Esophagus muscularis mucosa (tissue), 4 donors: ENCODE results near the gene RASGRF2.

Experiments
- CTCF ChIP-seq, 3 experiments: fragments of 200-600 bp in 2 of 3; fragments of 450-650 bp in 1 of 3; sonication (generic) in 2 of 3; IDR thresholded peaks; one replicate each; pipeline ENCODE4 v1.5.1; 2017 to 2019; ENCODE audit warnings: antibody characterized with exemption in 3 of 3, mild to moderate bottlenecking in 2 of 3, moderate library complexity in 1 of 3
- EP300 ChIP-seq: sonication (generic); formaldehyde crosslinking; IDR thresholded peaks from one replicate; pipeline ENCODE4 v1.6.1; 2017; ENCODE audit warnings: antibody characterized with exemption
- POLR2A ChIP-seq: fragments of 450-650 bp; IDR thresholded peaks from one replicate; pipeline ENCODE4 v1.6.1; 2017; ENCODE audit warnings: antibody characterized with exemption, moderate library complexity, mild to moderate bottlenecking, low read depth

- no peak for TF ChIP-seq CTCF (IDR thresholded peaks at IDR 0.05)
- TF ChIP-seq POLR2A: no peak
- TF ChIP-seq EP300: no peak
These were observed 1.0 kb upstream of the RASGRF2 start for GRCh38 chr5:80959138-80959537.
